Measurements from ENCODE around the gene TCAP. TPM values are rescaled to one million over a fixed set of nuclear protein-coding genes. Genes with fewer than 3 reads are reported as not detected.
A peak's percentile ranks its signal among the peaks of the same experiment; 100 is the strongest.

Gene TCAP
- total RNA-seq, 3 donors from 2014 or later (not counting 1 experiment from before 2014, with no cell fraction given), result 1.3 to 3.8 (median 2.4) TPM

DNA sequence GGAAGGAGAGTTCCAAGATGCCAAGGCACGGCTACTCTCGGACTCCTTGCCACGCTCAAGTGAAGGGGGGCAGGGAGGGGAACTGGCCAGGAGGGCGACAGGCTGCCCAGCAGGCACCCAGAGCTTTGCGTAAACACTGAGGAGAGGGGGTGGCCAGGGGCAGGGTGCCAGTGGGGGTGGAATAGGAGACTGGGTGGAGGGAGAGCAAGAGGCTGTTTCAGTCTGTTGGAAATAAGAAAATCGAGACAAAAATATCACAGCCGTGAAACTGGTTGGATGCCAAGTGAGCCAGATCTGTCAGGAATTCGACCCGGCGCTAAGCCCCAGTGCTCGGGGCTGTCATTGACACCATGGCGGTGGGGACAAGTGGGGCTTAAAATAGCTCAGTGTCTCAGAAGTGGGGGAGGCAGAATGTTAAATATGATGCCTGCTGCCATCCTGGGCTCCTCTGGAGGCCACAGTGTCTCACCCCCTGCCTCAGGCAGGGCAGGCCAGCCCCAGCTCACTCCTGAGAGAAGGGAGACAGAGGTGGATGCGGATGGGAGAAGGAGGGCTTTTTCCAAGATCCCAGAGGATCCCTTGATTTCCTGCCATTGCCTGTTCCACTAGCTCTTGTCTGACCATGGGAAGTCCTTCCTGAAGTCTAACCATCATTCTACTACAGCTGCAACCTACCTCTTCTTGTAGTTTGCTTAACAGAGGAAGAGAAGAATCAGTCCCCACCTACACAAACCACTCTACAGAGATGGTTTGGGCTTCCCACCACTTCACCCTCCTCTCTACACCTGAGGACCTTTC is 12.6 kb downstream of the TCAP start:
- DNase-seq (no peak), ATAC-seq (no peak)
- H3K4me1 ChIP-seq (ENCODE audit: control insufficient read depth, insufficient read depth, low read length), result peaks cover 69% of the 10 kb centered on the region
- Mint-ChIP-seq H3K36me3 (no peaks in the 10 kb centered on the region), H3K27me3 (ENCODE audit: low read depth in 2 of 2) (no peaks in the 10 kb centered on the region), H3K4me1 (peaks cover 56 to 66% of the 10 kb centered on the region in 2 donors), H3K4me3 (peak overlapping the region; percentile 35), H3K9me3 (no peaks in the 10 kb centered on the region), H3K27ac (peak overlapping the region; percentile 95 to 98)
- WGBS (ENCODE audit: insufficient coverage), result 75% methylated on average over 13 of the region's 13 CpGs
- no peak overlapping the region for H3K4me3 ChIP-seq (ENCODE audit: low read length)
- H3K36me3 ChIP-seq (ENCODE audit: control insufficient read depth, insufficient read depth, low read length), result peaks cover 3% of the 10 kb centered on the region
- intact Hi-C loops (cut with micrococcal nuclease), result loop anchor here (5.0 to 10.0 kb wide), 2 partner anchors 40 to 57 kb away; partner anchors contain the start of genes GRB7, MIEN1 and STARD3
- H3K27me3 ChIP-seq (ENCODE audit: control insufficient read depth, insufficient read depth, low read length), result no peaks in the 10 kb centered on the region
- TF ChIP-seq, protein P1, sequence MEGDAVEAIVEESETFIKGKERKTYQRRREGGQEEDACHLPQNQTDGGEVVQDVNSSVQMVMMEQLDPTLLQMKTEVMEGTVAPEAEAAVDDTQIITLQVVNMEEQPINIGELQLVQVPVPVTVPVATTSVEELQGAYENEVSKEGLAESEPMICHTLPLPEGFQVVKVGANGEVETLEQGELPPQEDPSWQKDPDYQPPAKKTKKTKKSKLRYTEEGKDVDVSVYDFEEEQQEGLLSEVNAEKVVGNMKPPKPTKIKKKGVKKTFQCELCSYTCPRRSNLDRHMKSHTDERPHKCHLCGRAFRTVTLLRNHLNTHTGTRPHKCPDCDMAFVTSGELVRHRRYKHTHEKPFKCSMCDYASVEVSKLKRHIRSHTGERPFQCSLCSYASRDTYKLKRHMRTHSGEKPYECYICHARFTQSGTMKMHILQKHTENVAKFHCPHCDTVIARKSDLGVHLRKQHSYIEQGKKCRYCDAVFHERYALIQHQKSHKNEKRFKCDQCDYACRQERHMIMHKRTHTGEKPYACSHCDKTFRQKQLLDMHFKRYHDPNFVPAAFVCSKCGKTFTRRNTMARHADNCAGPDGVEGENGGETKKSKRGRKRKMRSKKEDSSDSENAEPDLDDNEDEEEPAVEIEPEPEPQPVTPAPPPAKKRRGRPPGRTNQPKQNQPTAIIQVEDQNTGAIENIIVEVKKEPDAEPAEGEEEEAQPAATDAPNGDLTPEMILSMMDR (IDR thresholded peaks at IDR 0.05), result no peak
- H3K27ac ChIP-seq (ENCODE audit: low read length), result peak overlapping the region; percentile 62
- H3K9me3 ChIP-seq (ENCODE audit: control insufficient read depth, insufficient read depth, low read length), result no peaks in the 10 kb centered on the region

DNA sequence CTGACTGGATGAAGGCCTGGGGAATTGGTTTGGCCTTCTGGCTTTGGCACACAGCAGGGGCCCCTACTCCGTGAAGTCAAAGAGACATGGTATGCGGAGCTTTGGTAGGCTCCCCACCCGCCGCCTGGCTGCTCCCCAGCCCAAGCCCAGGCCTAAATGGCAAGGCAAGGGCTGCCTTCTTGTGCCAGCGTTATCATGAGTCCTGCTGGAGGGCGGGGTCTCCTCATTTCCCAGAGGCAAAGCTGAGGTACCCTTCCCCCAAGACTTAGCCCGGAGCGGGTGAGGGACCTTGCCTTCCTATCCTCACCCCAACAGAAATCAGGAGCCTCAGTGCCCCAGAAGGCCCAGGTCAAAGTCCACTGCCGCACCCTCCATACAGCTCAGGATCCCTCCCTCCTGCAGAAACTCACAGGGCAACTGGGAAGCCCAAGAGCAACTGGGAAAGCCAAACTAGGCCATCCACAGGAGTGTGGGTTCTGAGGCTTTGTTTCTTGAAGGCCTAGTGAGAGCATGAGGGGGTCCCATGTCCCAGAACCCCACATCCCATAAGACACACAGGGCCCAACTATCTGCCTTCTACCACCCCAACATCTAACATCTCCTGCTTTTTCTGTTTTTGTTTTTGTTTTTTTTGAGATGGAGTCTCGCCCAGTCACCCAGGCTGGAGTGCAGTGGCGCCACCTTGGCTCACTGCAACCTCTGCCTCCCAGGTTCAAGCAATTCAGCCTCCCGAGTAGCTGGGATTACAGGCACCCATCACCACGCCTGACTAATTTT is 13.4 kb downstream of the TCAP start:
- Mint-ChIP-seq H3K4me1 (peaks cover 56 to 66% of the 10 kb centered on the region in 2 donors), H3K9me3 (no peaks in the 10 kb centered on the region), H3K27ac (peak overlapping the region; percentile 95 to 98), H3K27me3 (ENCODE audit: low read depth in 2 of 2) (no peaks in the 10 kb centered on the region), H3K36me3 (no peaks in the 10 kb centered on the region), H3K4me3 (peak overlapping the region; percentile 69)
- H3K27me3 ChIP-seq (ENCODE audit: control insufficient read depth, insufficient read depth, low read length), result no peaks in the 10 kb centered on the region
- DNase-seq (no peak), ATAC-seq (no peak)
- 93% methylated on average over 13 of the region's 13 CpGs for WGBS (ENCODE audit: insufficient coverage)
- no peaks in the 10 kb centered on the region for H3K9me3 ChIP-seq (ENCODE audit: control insufficient read depth, insufficient read depth, low read length)
- TF ChIP-seq, protein P1 (IDR thresholded peaks at IDR 0.05), result no peak
- H3K27ac ChIP-seq (ENCODE audit: low read length), result peak overlapping the region; percentile 47
- no peak overlapping the region for H3K4me3 ChIP-seq (ENCODE audit: low read length)
- H3K36me3 ChIP-seq (ENCODE audit: control insufficient read depth, insufficient read depth, low read length), result peaks cover 6% of the 10 kb centered on the region
- peaks cover 69% of the 10 kb centered on the region for H3K4me1 ChIP-seq (ENCODE audit: control insufficient read depth, insufficient read depth, low read length)
- intact Hi-C loops (cut with micrococcal nuclease), result loop anchor here (5.0 to 10.0 kb wide), 2 partner anchors 41 to 56 kb away; partner anchors contain the start of genes GRB7, MIEN1 and STARD3

DNA sequence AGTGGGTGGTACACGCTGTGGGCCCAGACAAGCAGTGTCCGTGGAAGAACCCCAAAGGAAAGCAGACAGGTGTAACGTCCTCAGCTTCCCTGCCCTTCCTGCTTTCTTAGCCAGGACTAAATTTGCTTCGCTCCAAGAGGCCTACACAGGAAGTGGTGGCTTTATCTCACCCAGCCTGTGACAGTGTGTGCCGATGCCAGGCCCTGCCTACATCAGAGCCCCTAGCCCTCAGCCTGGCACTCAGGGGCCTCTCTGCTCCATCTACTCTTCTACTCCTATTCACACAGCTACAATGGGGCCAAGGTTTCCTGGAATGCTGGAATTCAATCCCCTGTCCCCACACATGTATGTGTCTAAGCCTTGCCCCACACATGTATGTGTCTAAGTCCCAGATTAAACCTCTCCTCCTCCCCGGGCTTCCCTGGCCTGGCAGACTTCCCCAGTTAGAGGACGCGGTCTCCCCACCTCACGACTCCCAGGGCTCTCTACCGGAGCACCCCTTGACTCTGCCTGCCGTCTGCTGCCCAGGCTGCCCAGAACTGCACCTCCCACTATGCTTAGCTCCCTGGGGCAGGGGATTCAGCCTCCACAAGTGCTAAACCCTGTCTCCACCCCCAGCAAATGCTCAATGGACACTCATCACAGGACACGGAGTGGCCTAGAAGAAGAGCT is 14.5 kb downstream of the TCAP start:
- Mint-ChIP-seq H3K9me3 (no peaks in the 10 kb centered on the region), H3K4me3 (peak overlapping the region; percentile 69), H3K4me1 (peaks cover 56 to 66% of the 10 kb centered on the region in 2 donors), H3K27ac (peak overlapping the region; percentile 95 to 98), H3K36me3 (no peaks in the 10 kb centered on the region), H3K27me3 (ENCODE audit: low read depth in 2 of 2) (no peaks in the 10 kb centered on the region)
- peak; percentile 69 to 72 (median 72) for ATAC-seq
- intact Hi-C loops (cut with micrococcal nuclease), result loop anchor here (5.0 to 10.0 kb wide), 2 partner anchors 42 to 55 kb away; partner anchors contain the start of genes GRB7, MIEN1 and STARD3
- H3K27ac ChIP-seq (ENCODE audit: low read length), result peak overlapping the region; percentile 76
- no peaks in the 10 kb centered on the region for H3K9me3 ChIP-seq (ENCODE audit: control insufficient read depth, insufficient read depth, low read length)
- H3K36me3 ChIP-seq (ENCODE audit: control insufficient read depth, insufficient read depth, low read length), result peaks cover 8% of the 10 kb centered on the region
- no peak overlapping the region for H3K4me3 ChIP-seq (ENCODE audit: low read length)
- TF ChIP-seq, protein P1 (IDR thresholded peaks at IDR 0.05), result no peak
- DNase-seq, result peak in 1 of 2 donors; percentile 78
- H3K4me1 ChIP-seq (ENCODE audit: control insufficient read depth, insufficient read depth, low read length), result peaks cover 64% of the 10 kb centered on the region
- 31% methylated on average over 12 of the region's 12 CpGs for WGBS (ENCODE audit: insufficient coverage)
- no peaks in the 10 kb centered on the region for H3K27me3 ChIP-seq (ENCODE audit: control insufficient read depth, insufficient read depth, low read length)

Data from natural killer cell (primary cell).